Kidney epithelial cell (primary cell): ENCODE data around the gene OR1D5. TPM values are rescaled to one million over a fixed set of nuclear protein-coding genes. Genes with fewer than 3 reads are reported as not detected.
A peak's percentile ranks its signal among the peaks of the same experiment; 100 is the strongest.
"Not testable (repeated sequence)": the region's sequence is repeated elsewhere in the genome, so short reads cannot be mapped to it uniquely, and the experiment has no call there.

Experiments
- DNase-seq: peaks from one replicate; pipeline ENCODE4 v3.0.0-alpha.2; 2010; ENCODE audit warnings: low read depth
- H3K27me3 ChIP-seq: 2 replicates; pipeline ENCODE4 v1.6.0; 2011; ENCODE audit warnings: low read length; ENCODE audit not compliant: control insufficient read depth, insufficient read depth
- H3K36me3 ChIP-seq: 2 replicates; pipeline ENCODE4 v1.5.1; 2011; ENCODE audit warnings: low read length; ENCODE audit not compliant: control insufficient read depth, insufficient read depth
- H3K4me3 ChIP-seq: 2 replicates; pipeline ENCODE4 v1.5.1; 2011; ENCODE audit warnings: low read depth, mild to moderate bottlenecking, control low read depth, low read length
- CTCF ChIP-seq: IDR thresholded peaks from 2 replicates; pipeline ENCODE4 v1.5.1; 2011; ENCODE audit warnings: mild to moderate bottlenecking, moderate library complexity, low read length, control low read depth, inconsistent platforms; ENCODE audit not compliant: insufficient read depth, poor library complexity, severe bottlenecking
- total RNA-seq: library from RNA; depleted of rRNA; stranded (reverse); fragments of >200 nt; gene quantifications from 2 replicates; pipeline ENCODE4 v1.2.3, GENCODE V29; 2015

The OR1D5 gene
- not detected in 2 replicates for total RNA-seq

- H3K36me3 ChIP-seq, DNase-seq, H3K4me3 ChIP-seq, H3K27me3 ChIP-seq: not testable (repeated sequence)
Measured at GRCh38 chr17:3063507-3063906, at the start of gene OR1D5. Gene OR1D5 (minus strand): TSS chr17:3063607. CDS start chr17:3063607, 0 bp downstream.

- Histone ChIP-seq H3K4me3 (no peak within 1 kb of the TSS), H3K36me3 (no peaks in the 10 kb centered on the region), H3K27me3 (no peaks in the 10 kb centered on the region)
- TF ChIP-seq CTCF: no peak
- DNase-seq: no peak
Measured at GRCh38 chr17:3104322-3104721, 40.9 kb upstream of the OR1D5 start, which contains the start of gene OR1D2. Gene OR1D2 (minus strand): TSS chr17:3104422. CDS start chr17:3092996, 11,426 bp downstream.

GRCh38 chr17:3073850-3074249 is 10.4 kb upstream of the OR1D5 start:
- not testable (repeated sequence) for H3K27me3 ChIP-seq, DNase-seq, H3K4me3 ChIP-seq, H3K36me3 ChIP-seq

- H3K4me3 ChIP-seq, DNase-seq, H3K27me3 ChIP-seq, H3K36me3 ChIP-seq: not testable (repeated sequence)
Measured at GRCh38 chr17:3065192-3065591, 1.8 kb upstream of the OR1D5 start.

GRCh38 chr17:3062824-3063377 is 506 bp downstream of the OR1D5 start:
- not testable (repeated sequence) for H3K36me3 ChIP-seq, H3K27me3 ChIP-seq, H3K4me3 ChIP-seq, DNase-seq

DNA sequence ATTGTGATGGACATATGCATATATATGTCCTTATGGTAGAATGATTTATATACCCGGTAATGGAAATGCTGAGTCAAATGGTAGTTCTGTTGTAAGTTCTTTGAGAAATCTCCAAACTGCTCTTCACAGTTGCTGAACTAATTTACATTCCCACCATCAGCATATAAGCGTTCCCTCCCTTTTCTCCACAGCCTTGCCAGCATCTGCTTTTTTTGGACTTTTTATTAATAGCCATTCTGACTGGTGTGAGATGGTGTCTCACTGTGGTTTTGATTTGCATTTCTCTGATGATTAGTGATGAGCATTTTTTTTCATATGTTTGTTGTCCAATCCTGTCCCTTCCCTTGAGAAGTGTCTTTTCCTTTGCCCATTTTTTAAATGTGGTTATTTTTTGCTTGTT is 8.5 kb downstream of the OR1D5 start:
- not testable (repeated sequence) for DNase-seq, H3K36me3 ChIP-seq, H3K4me3 ChIP-seq, H3K27me3 ChIP-seq

DNA sequence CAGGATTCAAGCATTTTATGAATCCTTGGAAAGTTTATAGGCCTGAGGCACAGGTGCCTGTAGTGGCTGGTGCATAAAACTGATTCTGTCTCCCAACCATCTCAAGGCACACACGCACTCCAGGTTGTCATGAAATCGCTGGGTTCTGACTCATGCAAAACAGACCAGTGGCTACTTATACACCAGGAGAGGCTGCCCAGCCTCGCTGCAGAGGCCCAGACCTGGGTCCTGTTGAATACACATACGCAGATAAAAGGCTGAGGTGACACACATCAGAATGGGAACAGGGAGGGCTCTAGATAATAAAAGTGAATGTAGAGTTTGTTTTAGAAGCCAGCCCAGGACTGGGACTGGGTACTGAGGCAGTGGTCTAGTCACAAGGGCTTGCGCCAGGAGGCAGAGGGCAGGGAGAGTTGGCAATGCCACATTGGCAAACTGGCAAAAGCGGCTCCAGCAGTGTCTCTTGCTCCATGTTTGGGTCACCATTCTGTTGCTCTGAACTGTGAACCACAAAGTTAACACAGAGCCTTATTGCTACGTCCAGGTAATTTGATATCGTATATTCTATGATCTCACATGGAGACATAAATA is 13.6 kb downstream of the OR1D5 start:
- no peaks in the 10 kb centered on the region for H3K36me3 ChIP-seq
- no peak for TF ChIP-seq CTCF
- DNase-seq: no peak
- no peaks in the 10 kb centered on the region for H3K27me3 ChIP-seq
- no peak overlapping the region for H3K4me3 ChIP-seq

DNA sequence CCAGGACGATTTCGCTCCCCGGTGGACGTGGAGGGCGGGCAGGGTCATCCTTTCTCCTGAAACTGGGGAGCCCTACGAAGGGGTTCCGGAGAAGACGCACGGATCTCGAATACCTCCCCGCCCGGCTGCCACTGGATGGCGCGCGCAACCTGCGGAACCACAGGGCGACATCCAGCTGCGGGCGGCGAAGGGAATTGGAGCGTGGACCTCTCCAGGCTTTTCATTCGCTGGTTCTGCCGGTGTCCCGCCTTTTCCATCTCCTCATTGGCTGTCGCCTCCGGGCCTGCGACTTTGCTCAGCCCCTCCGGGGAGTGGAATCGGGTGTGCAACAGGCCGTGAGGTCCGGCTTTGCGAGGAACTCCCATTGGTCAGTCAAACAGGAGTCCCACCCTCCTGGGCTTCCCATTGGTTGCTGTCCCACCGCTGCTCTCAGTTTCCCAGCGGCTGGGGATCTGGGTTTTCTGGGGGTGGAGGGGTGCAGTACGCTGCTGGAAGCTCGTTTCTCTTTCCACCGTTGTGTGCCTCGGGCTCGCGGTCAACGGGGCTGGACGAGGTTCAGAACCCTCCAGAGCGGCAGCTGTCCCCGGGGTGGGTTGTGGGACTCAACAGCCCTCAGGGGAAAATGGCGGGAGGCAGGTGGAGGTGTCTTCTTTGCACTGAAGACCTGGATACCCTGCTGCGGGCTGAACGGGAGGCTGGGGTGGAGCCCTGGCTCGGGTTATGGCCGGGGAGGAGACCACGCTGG is 14.5 kb downstream of the OR1D5 start:
- peak; percentile 95 for DNase-seq
- no peaks in the 10 kb centered on the region for H3K27me3 ChIP-seq
- peak overlapping the region; percentile 59 for H3K4me3 ChIP-seq
- H3K36me3 ChIP-seq: no peaks in the 10 kb centered on the region
- TF ChIP-seq CTCF: peak; percentile 86
